Activated CD4-positive, alpha-beta T cell treated with anti-CD3 and anti-CD28 coated beads, Interleukin-2, amount 50 U/mL, for 24 hours (primary cell): ENCODE data around the gene ZNF613.
"Not testable (repeated sequence)": the region's sequence is repeated elsewhere in the genome, so short reads cannot be mapped to it uniquely, and the experiment has no call there.

ENCODE experiments used
- DNase-seq, 2 donors: peaks; one replicate each; pipeline ENCODE4 v3.0.0-alpha.2; 2020; ENCODE audit warnings: low read depth in 1 of 2, low spot score in 1 of 2

The ZNF613 gene

DNA sequence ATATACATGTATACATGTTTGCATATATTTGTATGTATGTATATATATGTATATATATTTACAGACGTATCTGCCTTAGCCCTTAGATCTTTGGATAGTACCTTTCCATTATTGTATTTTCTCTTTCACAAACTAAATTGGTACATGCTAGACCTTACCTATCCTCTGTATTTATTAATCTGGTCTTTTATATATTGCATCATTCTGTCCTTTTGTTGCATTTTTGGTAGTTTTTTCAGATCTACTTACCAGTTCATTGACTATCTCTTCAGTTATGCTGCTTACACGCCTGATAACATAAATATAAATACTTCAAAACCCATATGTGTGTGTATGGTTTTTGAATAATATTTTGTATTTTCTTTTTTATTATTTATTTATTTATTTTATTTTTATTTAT lies 11.7 kb downstream of the ZNF613 start:
- no peak for DNase-seq

DNA sequence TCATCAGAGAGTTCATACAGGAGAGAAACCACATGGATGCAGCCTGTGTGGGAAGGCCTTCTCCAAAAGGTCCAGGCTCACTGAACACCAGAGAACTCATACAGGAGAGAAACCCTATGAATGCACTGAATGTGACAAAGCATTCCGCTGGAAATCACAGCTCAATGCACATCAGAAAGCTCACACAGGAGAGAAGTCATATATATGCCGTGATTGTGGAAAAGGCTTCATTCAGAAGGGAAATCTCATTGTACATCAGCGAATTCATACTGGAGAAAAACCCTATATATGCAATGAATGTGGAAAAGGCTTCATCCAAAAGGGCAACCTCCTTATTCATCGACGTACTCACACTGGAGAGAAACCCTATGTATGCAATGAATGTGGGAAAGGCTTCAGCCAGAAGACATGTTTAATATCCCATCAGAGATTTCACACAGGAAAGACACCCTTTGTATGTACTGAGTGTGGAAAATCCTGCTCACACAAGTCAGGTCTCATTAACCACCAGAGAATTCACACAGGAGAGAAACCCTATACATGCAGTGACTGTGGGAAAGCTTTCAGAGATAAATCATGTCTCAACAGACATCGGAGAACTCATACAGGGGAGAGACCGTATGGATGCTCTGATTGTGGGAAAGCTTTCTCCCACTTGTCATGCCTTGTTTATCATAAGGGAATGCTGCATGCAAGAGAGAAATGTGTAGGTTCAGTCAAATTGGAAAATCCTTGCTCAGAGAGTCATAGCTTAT lies 17.7 kb downstream of the ZNF613 start:
- no peak for DNase-seq

DNA sequence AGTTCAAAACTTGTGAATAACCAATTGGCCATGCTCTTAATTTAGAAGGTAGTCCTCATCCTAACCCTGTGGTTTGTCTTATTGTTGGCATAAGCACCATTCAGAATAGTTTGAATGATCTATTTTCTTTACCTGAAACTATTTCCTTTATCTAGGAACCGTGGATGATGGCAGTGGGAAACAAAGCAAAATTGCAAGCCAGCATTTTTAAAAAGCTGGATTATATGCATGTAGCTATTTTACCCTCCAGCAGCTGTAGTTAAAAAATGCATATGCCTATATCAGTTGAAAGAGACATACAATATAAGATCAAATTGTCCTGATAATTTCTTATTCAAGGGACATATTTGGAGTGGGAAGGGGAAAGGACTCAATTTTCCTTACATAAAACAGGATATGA lies 19.3 kb downstream of the ZNF613 start:
- DNase-seq, result no peak

DNA sequence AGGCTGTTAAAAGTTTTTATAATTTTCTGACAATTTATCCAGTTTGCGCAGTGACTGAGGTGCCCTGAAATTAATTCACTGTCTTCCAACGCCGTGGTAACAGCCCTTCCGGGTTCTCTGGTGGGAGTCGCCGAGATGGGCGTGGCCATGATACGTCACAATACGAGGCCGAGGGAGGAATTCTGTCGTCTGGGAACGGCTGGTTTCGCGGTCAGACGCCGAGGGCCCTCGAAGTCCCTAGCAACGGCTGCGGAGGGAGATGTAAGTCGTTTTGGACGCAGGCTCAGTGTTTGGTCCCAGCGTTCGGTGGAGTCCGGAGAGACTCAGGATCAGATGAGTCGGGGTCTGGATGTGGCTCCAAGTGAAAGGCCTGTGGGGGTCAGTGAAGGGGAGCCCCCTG lies 21.7 kb downstream of the ZNF613 start:
- no peak for DNase-seq

DNA sequence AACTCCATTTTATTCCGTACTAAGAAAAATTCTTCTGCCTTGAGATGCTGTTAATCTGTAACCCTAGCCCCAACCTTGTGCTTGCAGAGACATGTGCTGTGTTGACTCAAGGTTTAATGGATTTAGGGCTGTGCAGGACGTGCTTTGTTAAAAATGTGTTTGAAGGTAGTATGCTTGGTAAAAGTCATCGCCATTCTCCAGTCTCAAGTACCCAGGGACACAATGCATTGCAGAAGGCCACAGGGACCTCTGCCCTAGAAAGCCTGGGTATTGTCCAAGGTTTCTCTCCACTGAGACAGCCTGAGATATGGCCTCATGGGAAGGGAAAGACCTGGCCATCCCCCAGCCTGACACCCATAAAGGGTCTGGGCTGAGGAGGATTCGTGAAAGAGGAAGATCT lies 30.6 kb downstream of the ZNF613 start:
- DNase-seq, result not testable (repeated sequence)

DNA sequence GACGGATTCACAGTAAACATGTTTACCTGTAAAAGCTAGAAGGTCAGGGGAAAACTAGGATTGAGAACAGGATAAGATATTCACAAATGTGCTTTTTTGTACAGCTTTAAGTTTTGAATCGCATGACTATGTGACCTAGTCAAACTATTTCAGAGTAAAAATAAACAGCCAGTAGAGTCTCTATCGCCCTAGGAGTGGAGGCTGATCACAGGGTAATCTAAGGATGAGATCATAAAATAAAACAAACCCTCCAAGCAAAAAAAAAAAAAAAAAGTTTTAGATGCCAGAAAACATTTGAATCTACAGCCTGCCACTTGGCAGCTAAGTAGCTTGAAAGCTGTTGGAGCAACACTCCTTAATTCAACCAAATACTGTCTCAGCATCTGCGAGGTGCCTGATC lies 32.5 kb downstream of the ZNF613 start:
- DNase-seq, result no peak

DNA sequence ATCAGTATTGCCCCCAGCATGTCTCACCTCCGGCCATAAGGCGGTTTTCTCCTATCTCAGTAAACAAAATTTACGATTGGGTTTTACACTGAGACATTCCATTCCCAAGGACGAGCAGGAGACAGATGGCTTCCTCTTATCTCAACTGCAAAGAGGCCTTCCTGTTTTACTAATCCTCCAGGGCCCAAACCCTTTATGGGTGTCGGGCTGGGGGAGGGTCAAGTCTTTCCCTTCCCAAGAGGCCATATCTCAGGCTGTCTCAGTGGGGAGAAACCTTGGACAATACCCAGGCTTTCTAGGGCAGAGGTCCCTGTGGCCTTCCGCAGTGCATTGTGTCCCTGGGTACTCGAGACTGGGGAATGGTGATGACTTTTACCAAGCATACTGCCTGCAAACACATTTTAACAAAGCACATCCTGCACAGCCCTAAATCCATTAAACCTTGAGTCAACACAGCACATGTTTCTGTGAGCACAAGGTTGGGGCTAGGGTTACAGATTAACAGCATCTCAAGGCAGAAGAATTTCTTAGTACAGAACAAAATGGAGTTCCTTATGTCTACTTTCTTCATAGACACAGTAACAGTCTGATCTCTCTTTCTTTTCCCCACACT lies 33.5 kb downstream of the ZNF613 start:
- not testable (repeated sequence) for DNase-seq

DNA sequence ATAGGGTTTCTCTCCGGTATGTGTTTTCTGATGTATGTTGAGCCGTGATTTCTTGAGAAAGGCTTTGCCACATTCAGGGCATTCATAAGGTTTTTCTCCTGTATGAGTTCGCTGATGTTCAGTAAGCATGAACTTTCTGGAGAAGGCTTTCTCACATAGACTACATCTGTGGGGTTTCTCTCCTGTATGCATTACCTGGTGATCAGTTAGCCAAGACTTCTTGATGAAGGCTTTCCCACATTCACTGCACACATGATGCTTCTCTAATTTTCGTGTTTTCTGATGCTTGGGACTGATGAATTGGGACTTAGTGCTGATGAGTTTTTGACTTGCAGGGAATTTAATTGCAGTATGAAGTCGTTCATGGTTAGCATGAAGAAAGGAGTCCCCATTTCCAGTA lies 38.3 kb downstream of the ZNF613 start:
- DNase-seq, result no peak

DNA sequence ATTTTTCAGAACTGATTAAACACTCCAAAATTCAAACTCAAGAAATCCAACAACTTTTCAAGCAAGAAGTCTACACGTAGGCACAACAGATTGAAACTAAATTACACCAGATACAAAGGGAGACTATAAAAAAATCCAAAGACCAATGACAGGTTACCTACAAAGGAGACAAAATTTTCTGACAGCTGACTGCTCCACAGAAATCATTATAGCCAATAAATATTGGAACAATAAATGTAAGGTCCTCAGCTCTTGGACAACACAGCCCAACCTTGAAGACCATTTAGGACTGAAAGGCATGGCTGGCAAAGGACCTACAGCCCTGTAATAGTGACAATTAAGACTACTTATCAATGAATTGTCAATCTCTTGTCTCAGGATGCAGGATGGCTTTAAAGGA lies 43.4 kb downstream of the ZNF613 start:
- DNase-seq, result no peak

DNA sequence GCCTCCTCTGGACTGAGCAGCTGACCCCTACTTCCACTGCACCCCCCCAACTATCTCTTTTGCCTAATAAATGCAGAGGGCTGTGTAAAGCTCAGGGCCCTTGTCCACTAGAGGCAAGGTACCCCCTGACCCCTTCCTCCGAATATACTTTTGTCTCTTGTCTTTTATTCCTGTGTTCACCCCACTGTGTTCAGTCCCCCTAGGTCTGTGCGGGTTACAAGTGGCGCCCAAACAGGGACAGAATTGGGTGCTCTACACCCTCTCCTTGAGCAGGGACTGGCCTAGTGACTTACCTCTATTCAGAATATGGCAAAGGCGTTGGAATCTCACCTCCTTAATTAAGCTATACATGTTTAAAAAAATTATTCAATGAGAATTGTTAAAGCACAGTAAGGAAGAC lies 44.4 kb downstream of the ZNF613 start:
- DNase-seq, result no peak

DNA sequence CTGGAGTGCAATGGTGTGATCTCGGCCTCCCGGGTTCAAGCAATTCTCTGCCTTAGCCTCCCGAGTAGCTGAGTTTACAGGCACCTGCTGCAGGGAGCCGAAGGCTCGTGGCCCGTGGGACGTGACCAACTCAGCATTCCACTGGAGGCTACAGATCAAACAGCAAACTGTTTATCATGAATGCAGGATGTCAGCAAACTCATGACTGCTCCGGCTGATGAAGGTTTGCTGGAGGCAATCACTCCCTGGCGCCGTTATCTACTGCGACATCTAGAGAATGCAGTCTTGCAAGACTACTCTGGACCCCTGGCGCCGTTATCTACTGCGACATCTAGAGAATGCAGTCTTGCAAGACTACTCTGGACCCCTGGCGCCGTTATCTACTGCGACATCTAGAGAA lies 48.5 kb downstream of the ZNF613 start:
- DNase-seq, result not testable (repeated sequence)

DNA sequence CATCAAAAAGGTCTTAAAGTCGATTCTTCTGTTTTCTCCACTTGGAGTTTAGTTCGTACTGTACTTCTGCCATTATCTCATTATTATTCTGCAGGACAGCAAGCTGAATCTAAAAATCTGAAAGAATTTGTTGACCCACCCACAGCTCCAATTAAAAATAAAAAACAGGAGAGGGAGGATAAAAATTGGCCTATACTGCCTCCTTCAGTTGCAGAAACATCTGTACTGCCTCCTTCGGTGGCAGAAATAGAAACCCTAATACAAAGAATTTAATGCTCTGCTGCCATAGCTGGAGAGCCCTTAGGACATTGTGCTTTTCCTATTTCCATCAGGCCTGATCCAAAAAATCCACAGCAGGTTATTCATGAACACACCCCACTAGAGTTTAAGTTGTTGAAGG lies 49.6 kb downstream of the ZNF613 start:
- no peak for DNase-seq

DNA sequence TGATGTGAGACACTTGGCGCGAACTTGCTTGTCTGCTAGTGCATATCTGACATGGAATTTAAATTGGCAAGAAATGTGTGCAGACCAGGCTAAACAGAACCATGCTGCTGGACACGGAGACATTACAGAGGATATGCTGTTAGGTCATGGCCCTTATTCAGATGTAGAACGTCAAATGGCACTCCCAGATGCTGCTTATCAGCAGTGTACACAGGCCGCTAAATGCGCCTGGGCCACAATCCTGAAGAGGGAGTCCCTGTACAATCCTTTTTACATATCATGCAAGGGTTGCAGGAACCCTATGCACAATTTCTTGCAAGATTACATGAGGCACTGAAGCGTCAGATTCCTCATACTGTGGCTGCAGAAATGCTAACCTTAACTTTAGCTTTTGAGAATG lies 50.1 kb downstream of the ZNF613 start:
- no peak for DNase-seq

DNA sequence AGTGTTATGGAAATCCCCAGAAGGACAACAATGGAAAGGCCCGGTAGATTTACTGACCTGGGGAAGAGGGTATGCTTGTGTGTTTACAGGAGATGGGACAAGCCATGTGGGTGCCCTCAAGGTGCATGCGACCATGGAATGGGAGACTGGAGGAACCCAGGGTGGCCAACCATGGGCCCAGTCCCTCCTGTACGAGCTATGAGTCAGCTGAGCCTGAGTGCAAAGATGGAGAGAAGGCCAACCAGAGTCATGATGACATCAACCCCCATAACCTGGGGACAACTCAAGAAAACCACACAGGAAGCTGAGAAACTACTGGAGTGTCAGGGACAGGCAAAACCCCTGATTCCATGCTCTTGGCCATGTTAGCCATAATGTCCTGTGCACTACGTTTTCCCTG lies 51.6 kb downstream of the ZNF613 start:
- no peak for DNase-seq

DNA sequence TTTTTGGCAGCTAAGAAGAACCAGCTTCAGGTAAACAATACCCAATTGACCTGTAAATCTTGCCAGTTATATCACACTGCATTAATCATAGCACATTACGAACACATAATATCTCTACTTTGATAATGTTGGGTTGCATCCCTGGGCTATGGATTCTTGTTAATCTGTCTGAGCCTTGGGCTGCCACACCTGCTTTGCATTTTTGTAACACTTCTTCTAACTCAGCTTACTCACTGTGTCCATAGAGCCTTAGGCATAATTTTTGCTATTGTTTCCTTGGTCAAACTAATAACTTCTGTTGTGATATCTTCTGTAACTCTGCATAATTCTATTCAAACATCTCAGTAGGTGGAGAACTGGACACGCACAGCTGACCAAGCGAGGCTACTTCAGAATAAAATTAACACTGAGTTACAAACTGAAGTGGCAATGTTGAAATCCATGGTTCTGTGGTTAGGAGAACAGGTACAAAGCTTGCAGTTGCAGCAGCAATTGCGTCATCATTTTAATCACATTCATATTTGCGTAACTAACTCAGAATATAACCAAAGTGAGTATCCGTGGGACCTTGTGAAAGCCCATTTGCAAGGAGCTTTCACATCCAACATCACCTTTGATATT lies 53.0 kb downstream of the ZNF613 start:
- DNase-seq, result no peak

DNA sequence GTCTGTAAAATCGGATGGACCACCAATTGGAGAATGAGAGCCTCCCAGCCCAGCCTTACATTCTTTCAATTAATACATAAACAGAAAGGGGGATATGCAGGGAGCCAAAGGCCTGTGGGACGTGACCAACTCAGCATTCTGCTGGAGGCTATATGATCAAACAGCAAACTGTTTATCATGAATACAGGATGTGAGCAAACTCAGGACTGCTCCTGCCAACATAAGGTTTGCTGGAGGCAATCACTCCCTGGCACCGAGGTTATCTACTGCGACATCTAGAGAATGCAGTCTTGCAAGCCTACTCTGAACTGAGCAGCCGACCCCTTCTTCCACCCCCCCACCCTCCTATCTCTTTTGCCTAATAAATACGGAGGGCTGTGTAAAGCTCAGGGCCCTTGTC lies 53.7 kb downstream of the ZNF613 start:
- not testable (repeated sequence) for DNase-seq

DNA sequence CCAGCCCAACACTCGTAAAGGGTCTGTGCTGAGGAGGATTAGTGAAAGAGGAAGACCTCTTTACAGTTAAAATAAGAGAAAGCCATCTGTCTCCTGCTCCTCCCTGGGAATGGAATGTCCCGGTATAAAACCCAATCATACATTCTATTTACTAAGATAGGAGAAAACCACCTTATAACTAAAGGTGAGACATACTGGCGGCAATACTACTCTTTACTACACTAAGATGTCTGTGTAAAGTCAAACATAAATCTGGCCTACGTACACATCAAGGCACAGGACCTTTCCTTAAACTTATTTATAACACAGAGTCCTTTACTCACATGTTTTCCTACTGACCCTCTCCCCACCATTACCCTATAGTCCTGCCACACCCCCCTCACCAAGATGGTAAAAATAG lies 56.1 kb downstream of the ZNF613 start:
- no peak for DNase-seq

DNA sequence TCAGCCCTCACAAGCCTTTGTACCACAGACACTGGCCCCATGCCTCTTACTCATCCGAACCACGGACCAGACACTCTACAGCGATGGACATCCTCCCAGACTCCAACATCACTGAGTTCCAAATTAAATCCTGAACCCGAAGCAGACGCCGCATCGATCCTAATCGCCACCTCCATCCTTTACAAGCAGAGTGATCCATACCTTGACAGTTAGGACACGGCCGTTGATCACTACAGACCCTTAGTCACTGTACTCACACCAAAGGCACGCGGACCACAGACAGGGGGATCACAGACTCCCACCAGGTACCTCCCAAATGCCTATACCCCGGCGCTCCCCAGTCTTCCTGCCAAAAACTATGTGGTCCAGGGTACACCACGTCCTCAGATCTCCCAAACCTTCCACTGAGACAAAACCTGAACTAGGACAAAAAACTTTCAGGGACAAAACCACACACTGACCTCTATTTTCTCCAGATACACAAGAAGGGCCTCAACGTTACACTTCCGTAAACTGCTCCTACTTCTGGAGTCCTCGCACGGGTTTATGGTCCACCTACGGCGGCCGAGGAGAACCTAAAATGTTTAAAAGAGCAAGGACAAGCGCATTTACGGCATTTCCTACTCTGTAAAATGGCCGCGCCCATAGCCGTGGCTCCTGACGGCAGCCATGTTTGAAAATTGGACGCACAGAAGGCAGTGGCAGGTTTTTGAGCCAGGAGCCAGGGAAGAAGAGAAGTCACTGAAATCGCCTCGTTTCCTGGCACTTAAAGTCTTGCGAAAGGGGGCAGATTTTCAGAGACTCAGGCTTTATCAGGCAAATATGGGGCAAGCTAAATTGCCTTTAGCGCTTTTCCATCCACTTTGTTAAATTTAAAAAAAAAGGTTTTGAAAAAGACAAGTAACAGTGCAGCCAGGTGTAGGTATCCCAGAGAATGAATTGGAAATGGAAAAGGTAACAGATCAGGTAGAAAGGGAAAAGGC lies 59.3 kb downstream of the ZNF613 start, which contains the start of gene ZNF350:
TSS of gene ZNF350 (minus strand) at position 532 of the 983 bp plus-strand sequence. CDS start 12,480 bp downstream, outside the sequence.
- peak; percentile 61 to 87 for DNase-seq

DNA sequence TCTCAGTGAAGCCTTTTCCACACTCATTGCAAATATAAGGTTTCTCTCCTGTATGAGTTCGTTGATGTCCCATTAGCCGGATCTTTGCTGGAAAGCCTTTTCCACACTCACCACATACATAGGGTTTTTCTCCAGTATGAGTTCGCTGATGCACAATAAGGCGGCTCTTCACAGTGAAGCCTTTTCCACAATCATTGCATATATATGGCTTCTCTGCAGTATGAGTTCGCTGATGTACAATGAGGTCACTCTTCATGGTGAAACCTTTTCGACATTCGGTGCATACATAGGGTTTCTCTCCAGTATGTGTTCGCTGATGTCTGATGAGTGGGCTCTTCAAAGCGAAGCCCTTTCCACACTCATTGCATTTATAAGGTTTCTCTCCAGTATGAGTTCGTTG lies 66.2 kb downstream of the ZNF613 start:
- DNase-seq, result no peak

DNA sequence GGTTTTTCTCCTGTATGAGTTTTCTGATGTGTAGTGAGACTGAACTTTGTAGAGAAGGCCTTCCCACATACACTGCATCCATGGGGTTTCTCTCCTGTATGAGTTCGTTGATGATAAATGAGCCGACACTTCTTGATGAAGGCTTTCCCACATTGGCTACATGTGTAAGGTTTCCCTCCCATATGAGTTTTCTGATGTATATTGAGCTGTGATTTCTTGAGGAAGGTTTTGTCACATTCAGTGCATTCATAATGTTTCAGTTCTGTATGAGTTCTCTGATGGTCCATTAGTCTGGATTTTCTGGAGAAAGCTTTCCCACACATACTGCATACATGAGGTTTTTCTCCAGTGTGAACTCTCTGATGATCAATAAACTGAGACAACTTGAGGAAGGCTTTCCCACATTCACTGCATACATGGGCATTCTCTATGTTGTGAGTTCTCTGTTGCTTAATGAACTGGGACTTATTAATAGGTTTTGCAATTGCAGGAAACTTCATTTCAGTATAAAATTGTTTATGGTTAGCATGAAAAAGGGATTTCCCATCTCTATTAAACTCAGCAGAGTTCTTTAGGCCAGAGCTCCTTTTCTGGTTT lies 66.9 kb downstream of the ZNF613 start:
- DNase-seq, result no peak
